Heart left ventricle (tissue), 16 donors: Measurements from ENCODE around the gene LRP2BP. TPM values are rescaled to one million over a fixed set of nuclear protein-coding genes. Genes with fewer than 3 reads are reported as not detected.

ENCODE experiments used
- ATAC-seq, 4 donors: fragments of 200-7000 bp; cut with Tn5 transposase; one replicate each; pipeline ENCODE4 v1.9.1; 2020 to 2022; ENCODE audit warnings: moderate library complexity in 4 of 4, mild to moderate bottlenecking in 3 of 4, moderate number of reproducible peaks in 1 of 4
- DNase-seq, 5 donors: peaks; one replicate each; pipeline ENCODE4 v3.0.0-alpha.2; 2020
- H3K27ac ChIP-seq, 12 donors: fragments of 200-600 bp; sonication (generic) in 4 of 12; one replicate each; pipeline versions ENCODE4 v1.5.0 to v1.8.0; 2016 to 2022; ENCODE audit warnings: mild to moderate bottlenecking in 2 of 12
- H3K27me3 ChIP-seq, 9 donors: fragments of 200-600 bp; sonication (generic) in 2 of 9; one replicate each; pipeline versions ENCODE4 v1.5.1 to v1.8.0; 2016 to 2022; ENCODE audit warnings: mild to moderate bottlenecking in 3 of 9
- H3K36me3 ChIP-seq, 9 donors: fragments of 200-600 bp; sonication (generic) in 2 of 9; one replicate each; pipeline versions ENCODE4 v1.5.0 to v1.8.0; 2018 to 2022; ENCODE audit warnings: mild to moderate bottlenecking in 2 of 9
- H3K4me1 ChIP-seq, 12 donors: fragments of 200-600 bp; sonication (generic) in 4 of 12; one replicate each; pipeline versions ENCODE4 v1.5.0 to v1.8.0; 2016 to 2022; ENCODE audit warnings: mild to moderate bottlenecking in 3 of 12
- H3K4me3 ChIP-seq, 12 donors: fragments of 200-600 bp; sonication (generic) in 4 of 12; one replicate each; pipeline versions ENCODE4 v1.5.0 to v1.8.0; 2017 to 2022; ENCODE audit warnings: mild to moderate bottlenecking in 9 of 12, moderate library complexity in 4 of 12
- H3K9me3 ChIP-seq, 12 donors: fragments of 200-600 bp; sonication (generic) in 4 of 12; one replicate each; pipeline versions ENCODE4 v1.5.0 to v1.8.0; 2016 to 2022; ENCODE audit warnings: mild to moderate bottlenecking in 1 of 12
- POLR2A ChIP-seq, 2 donors: fragments of 450-650 bp; IDR thresholded peaks; one replicate each; pipeline ENCODE4 v1.6.1; 2017; ENCODE audit warnings: antibody characterized with exemption in 2 of 2, mild to moderate bottlenecking in 2 of 2, moderate library complexity in 2 of 2
- WGBS, 4 donors: extraction: QIAGEN DNeasy Blood & Tissue Kit in 2 of 4; methylation state at CpG; one replicate each; pipeline versions ENCODE4 v1.1.5 to v1.1.7; 2013 to 2018; 5-methylcytosine and 5-hydroxymethylcytosine counted together
- intact Hi-C, 10 donors: fragments of 100-400 bp; cut with DNase I; formaldehyde crosslinking; loops; one replicate each; pipeline versions ENCODE4 v1.11.1 to v1.14.2; 2022
- polyA plus RNA-seq, 2 donors: library from polyadenylated mRNA; stranded (reverse); fragments of 200-250 nt; gene quantifications; one replicate each; pipeline ENCODE4 v1.2.3, GENCODE V29; 2013
- total RNA-seq, 9 donors: library from RNA; depleted of rRNA in 2 of 9; stranded (reverse); fragments of >200 nt in 2 of 9; fragmentation: NEBNext Ultra II Directional in 3 of 9; extraction: Animal tissue kit (Norgen Biotek cat#: 25700) in 3 of 9; gene quantifications; one replicate each; pipeline versions ENCODE4 v1.1.0 to v1.2.4, GENCODE V29; 2016 to 2023
- TF ChIP-seq, protein P1 (sequence below), 12 donors: fragments of 200-600 bp; sonication (generic) in 4 of 12; IDR thresholded peaks; one replicate each; pipeline versions ENCODE4 v1.5.0 to v1.8.0; 2018 to 2022; ENCODE audit warnings: antibody characterized with exemption in 12 of 12, mild to moderate bottlenecking in 5 of 12
- donor health status: ischemic (EF 13 %, LVEDD 7.1; RV severe dilation, severe dysfunction).
- donor health status: healthy with polysubstance abuse.
- donor health status: DM: no; HTN: yes; CAD: no.
- donor health status: DM: no; HTN: no; CAD: no.
- donor health status: ischemic (EF 25% LVEDD 6.9; RV normal size, moderate dysfunction).
- donor health status: ischemic (EF 25% LVEDD 5.7; RV mildly dilated, moderate dysfunction).
- donor health status: healthy.
- donor health status: DM: yes; HTN: yes; CAD: no.
- donor health status: ischemic (EF 35%, LVEDD 5.7; RV mildly dilated, moderate dysfunction).
- donor health status: nonischemic (EF 11% LVEDD 7.7; RV severe dilation, severe dysfunction).
- donor health status: DM: yes; HTN: yes; CAD: no.
- donor health status: PGD.
- donor health status: ischemic (EF 29% LVEDD 5.4; RV normal size, mild dysfunction).
- donor health status: nonischemic (EF 23%, LVEDD 6.1; RV moderate dilation, normal function).

The LRP2BP gene
- total and polyA plus RNA-seq, 11 donors = 0.62 to 3.5 (median 1.3) TPM

DNA sequence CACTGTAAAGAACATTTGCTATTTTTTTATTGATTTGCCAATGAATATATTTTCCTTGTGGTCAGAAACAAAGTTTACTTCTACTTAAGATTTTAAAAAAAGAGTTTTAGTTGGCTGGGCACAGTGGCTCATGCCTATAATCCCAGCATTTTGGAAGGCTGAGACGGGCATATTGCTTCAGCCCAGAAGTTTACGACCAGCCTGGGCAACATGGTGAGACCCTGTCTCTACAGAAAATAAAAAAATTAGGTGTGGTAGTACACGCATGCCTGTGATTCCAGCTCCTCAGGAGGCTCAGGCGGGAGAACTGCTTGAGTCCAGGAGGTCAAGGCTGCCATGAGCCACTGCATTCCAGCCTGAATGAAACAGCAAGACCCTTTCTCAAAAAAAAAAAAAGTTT lies 36.8 kb downstream of the LRP2BP start:
- Histone ChIP-seq H3K27ac (no peak overlapping the region), H3K36me3 (peaks cover 0 to 57% (median 8%) of the 10 kb centered on the region in 9 donors), H3K27me3 (no peaks in the 10 kb centered on the region), H3K4me3 (no peak overlapping the region), H3K4me1 (no peaks in the 10 kb centered on the region), H3K9me3 (no peaks in the 10 kb centered on the region)
- intact Hi-C loops = no loop called here
- DNase-seq (no peak), ATAC-seq (no peak)
- TF ChIP-seq, protein P1, sequence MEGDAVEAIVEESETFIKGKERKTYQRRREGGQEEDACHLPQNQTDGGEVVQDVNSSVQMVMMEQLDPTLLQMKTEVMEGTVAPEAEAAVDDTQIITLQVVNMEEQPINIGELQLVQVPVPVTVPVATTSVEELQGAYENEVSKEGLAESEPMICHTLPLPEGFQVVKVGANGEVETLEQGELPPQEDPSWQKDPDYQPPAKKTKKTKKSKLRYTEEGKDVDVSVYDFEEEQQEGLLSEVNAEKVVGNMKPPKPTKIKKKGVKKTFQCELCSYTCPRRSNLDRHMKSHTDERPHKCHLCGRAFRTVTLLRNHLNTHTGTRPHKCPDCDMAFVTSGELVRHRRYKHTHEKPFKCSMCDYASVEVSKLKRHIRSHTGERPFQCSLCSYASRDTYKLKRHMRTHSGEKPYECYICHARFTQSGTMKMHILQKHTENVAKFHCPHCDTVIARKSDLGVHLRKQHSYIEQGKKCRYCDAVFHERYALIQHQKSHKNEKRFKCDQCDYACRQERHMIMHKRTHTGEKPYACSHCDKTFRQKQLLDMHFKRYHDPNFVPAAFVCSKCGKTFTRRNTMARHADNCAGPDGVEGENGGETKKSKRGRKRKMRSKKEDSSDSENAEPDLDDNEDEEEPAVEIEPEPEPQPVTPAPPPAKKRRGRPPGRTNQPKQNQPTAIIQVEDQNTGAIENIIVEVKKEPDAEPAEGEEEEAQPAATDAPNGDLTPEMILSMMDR (IDR thresholded peaks at IDR 0.05) = no peak
- no peak for TF ChIP-seq POLR2A (IDR thresholded peaks at IDR 0.05)
- 96 to 99% (median 98%) methylated on average over 4 of the region's 4 CpGs for WGBS, 4 donors

DNA sequence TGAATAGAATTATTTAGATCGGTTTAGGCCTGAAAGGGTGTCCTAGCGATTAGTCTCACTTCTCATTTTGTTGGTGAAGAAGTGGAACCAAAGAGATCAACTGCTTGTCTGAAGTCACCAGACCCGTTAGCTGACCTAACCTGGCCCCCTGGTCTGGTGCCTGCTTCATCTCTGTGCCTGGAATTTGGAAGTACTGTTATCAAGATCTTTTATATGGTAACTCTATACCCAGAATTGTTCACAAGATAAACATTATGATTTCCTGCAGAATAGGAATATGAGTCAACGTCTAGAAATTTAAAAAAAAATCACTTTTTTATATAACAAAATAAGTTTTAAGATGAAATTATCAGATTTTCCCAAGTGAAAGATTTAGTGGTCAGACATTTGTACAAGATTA lies 37.2 kb downstream of the LRP2BP start:
- no peaks in the 10 kb centered on the region for H3K27me3 ChIP-seq
- no peaks in the 10 kb centered on the region for H3K4me1 ChIP-seq
- no peak for ATAC-seq
- H3K9me3 ChIP-seq = no peaks in the 10 kb centered on the region
- WGBS, 4 donors = 84 to 89% (median 86%) methylated on average over 4 of the region's 4 CpGs
- intact Hi-C loops = no loop called here
- TF ChIP-seq, protein P1 (IDR thresholded peaks at IDR 0.05) = no peak
- TF ChIP-seq POLR2A (IDR thresholded peaks at IDR 0.05) = no peak
- H3K27ac ChIP-seq = no peak overlapping the region
- H3K4me3 ChIP-seq = no peak overlapping the region
- peaks cover 0 to 60% (median 9%) of the 10 kb centered on the region in 9 donors for H3K36me3 ChIP-seq
- no peak for DNase-seq

DNA sequence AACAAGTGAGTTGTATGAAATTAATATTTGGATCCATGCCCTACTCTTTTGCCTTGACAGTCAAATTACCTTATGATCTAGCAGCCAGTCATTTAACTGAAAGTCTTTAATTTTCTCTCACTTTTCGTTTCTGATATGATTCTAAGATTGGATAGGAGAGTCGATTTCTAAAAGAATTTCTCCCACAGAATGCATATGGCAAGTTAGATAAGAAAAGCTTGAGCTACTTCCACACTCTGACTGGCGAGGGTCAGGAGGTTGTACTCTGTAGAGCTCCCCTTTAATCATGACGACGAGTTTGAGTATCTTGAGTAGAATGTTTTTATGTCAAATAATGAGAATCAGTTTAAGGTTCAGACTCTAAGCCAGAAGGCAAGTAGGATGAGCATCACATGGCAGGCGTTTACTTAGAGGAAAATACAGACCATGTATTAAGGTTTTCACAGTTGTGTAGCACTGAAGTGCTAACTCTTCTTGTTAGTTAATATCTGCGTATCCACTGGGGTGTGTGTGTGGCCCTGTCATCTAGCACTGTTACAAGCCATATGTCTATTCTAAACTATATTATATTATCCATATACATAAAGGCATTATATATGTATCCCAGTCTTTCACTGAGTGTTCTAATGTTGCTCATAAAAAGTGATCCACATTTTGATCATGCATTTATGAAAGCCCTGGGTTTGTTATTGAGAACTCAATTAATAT lies 37.8 kb downstream of the LRP2BP start:
- no peak for ATAC-seq
- peaks cover 0 to 57% (median 9%) of the 10 kb centered on the region in 9 donors for H3K36me3 ChIP-seq

DNA sequence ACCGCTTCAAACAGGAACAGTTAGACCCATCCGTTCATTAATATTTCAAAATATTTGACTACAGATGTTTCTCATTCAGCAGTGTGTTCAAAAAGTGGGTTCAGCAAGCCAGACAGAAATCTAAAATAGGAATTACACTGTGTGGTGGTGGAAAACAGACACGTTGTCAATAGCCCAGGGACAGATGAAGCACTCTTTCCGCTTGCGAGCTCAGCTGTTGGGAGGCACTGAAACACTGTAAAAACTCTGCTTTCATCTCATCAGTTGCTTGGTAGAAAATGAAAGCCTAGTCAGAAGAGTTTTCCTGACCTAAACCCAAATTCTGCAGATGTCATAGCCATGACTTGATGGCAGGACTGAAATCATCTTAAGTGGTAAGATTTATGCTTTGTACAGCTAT lies 38.5 kb downstream of the LRP2BP start:
- ATAC-seq (no peak), DNase-seq (no peak)
- Histone ChIP-seq H3K4me1 (no peaks in the 10 kb centered on the region), H3K4me3 (no peak overlapping the region), H3K27me3 (no peaks in the 10 kb centered on the region), H3K36me3 (peaks cover 0 to 55% (median 9%) of the 10 kb centered on the region in 9 donors), H3K27ac (no peak overlapping the region), H3K9me3 (no peaks in the 10 kb centered on the region)
- TF ChIP-seq POLR2A (IDR thresholded peaks at IDR 0.05) = no peak
- TF ChIP-seq, protein P1 (IDR thresholded peaks at IDR 0.05) = no peak
- WGBS, 4 donors = 90 to 94% (median 93%) methylated on average over 5 of the region's 5 CpGs
- intact Hi-C loops = no loop called here

More for the DNA sequence above, 37.8 kb downstream of the LRP2BP start:
- Histone ChIP-seq H3K9me3 (no peaks in the 10 kb centered on the region), H3K4me3 (no peak overlapping the region), H3K27me3 (no peaks in the 10 kb centered on the region), H3K4me1 (no peaks in the 10 kb centered on the region), H3K27ac (no peak overlapping the region)
- intact Hi-C loops = no loop called here
- WGBS, 4 donors = 80 to 85% (median 82%) methylated on average over 7 of the region's 7 CpGs
- DNase-seq = no peak
- no peak for TF ChIP-seq POLR2A (IDR thresholded peaks at IDR 0.05)
- TF ChIP-seq, protein P1 (IDR thresholded peaks at IDR 0.05) = no peak
